T-cell (primary cell): ENCODE data around the gene RARA. TPM values are rescaled to one million over a fixed set of nuclear protein-coding genes. Genes with fewer than 3 reads are reported as not detected.
A peak's percentile ranks its signal among the peaks of the same experiment; 100 is the strongest.

ENCODE experiments used
- ATAC-seq, 4 experiments: fragments of 200-7000 bp in 3 of 4; fragments of 150-1000 bp in 1 of 4; cut with Tn5 transposase; replicated peaks in 1 of 4; 1 replicate in 3 of 4; 2 replicates in 1 of 4; pipeline ENCODE4 v1.10.0; 2021; ENCODE audit warnings: moderate library complexity in 3 of 4, mild to moderate bottlenecking in 2 of 4, moderate number of reproducible peaks in 1 of 4
- CTCF ChIA-PET, 2 donors: fragments of 300-600 bp; sonication (Branson Sonifier 250); formaldehyde crosslinking; loops; one replicate each; lab custom pipeline; 2022; ENCODE audit warnings: antibody characterized with exemption in 2 of 2; lab: Charles Lee
- POLR2A ChIA-PET, 2 donors: fragments of 300-600 bp; sonication (Branson Sonifier 250); formaldehyde crosslinking; loops; one replicate each; lab custom pipeline; 2022; ENCODE audit warnings: antibody characterized with exemption in 2 of 2; lab: Charles Lee
- DNase-seq, 35 experiments: peaks; one replicate each; pipeline versions ENCODE4 v3.0.0 to v3.0.0-alpha.2; 2013 to 2023
- H3K27ac ChIP-seq: one replicate; pipeline ENCODE4 v1.5.1; 2013; ENCODE audit warnings: low read length
- H3K27me3 ChIP-seq, 2 experiments: replicated peaks in 1 of 2; 1 replicate in 1 of 2; 2 replicates in 1 of 2; pipeline versions ENCODE4 v1.6.1 to v1.7.0; 2013; ENCODE audit warnings: low read length in 1 of 2, mixed read lengths in 1 of 2; ENCODE audit not compliant: control insufficient read depth in 2 of 2, insufficient read depth in 2 of 2; ENCODE audit errors: extremely low read depth in 1 of 2
- H3K36me3 ChIP-seq, 2 donors: 1 replicate in 1 of 2; 2 replicates in 1 of 2; pipeline versions ENCODE4 v1.6.1 to v1.7.0; 2013; ENCODE audit warnings: low read length in 1 of 2; ENCODE audit not compliant: control insufficient read depth in 2 of 2, insufficient read depth in 1 of 2; ENCODE audit errors: extremely low read depth in 1 of 2
- H3K4me1 ChIP-seq, 2 experiments: 1 replicate in 1 of 2; 2 replicates in 1 of 2; pipeline versions ENCODE4 v1.6.1 to v1.7.0; 2013; ENCODE audit warnings: low read length in 2 of 2, mixed read lengths in 1 of 2; ENCODE audit not compliant: insufficient read depth in 2 of 2, control insufficient read depth in 1 of 2; ENCODE audit errors: extremely low read depth in 1 of 2
- H3K4me3 ChIP-seq, 2 donors: 1 replicate in 1 of 2; 2 replicates in 1 of 2; pipeline versions ENCODE4 v1.5.1 to v1.7.0; 2013; ENCODE audit warnings: mild to moderate bottlenecking in 2 of 2, low read length in 1 of 2, moderate library complexity in 1 of 2; ENCODE audit not compliant: control insufficient read depth in 1 of 2; ENCODE audit errors: extremely low read depth in 1 of 2
- H3K9me3 ChIP-seq: 2 replicates; pipeline ENCODE4 v1.7.0; 2013
- H3K27ac Mint-ChIP-seq, 2 donors: one replicate each; pipeline ENCODE4 v1.8.0; 2020 to 2021; ENCODE audit warnings: mild to moderate bottlenecking in 2 of 2, mixed read lengths in 2 of 2
- H3K27me3 Mint-ChIP-seq, 2 donors: one replicate each; pipeline ENCODE4 v1.8.0; 2021 to 2022; ENCODE audit warnings: mixed read lengths in 2 of 2
- H3K36me3 Mint-ChIP-seq: one replicate; pipeline ENCODE4 v1.8.0; 2021; ENCODE audit warnings: mixed read lengths
- H3K4me1 Mint-ChIP-seq, 3 donors: one replicate each; pipeline ENCODE4 v1.8.0; 2020 to 2022; ENCODE audit warnings: mixed read lengths in 3 of 3, mild to moderate bottlenecking in 1 of 3
- H3K4me3 Mint-ChIP-seq, 3 donors: one replicate each; pipeline ENCODE4 v1.8.0; 2020 to 2022; ENCODE audit warnings: mild to moderate bottlenecking in 3 of 3, mixed read lengths in 3 of 3, moderate library complexity in 3 of 3
- H3K9me3 Mint-ChIP-seq, 3 donors: one replicate each; pipeline ENCODE4 v1.8.0; 2020 to 2022; ENCODE audit warnings: mixed read lengths in 3 of 3
- WGBS: methylation state at CpG from one replicate; pipeline ENCODE4 v1.1.5; 2013; ENCODE audit warnings: missing lambda C conversion rate; ENCODE audit not compliant: insufficient coverage; 5-methylcytosine and 5-hydroxymethylcytosine counted together
- total RNA-seq, 35 experiments: library from RNA in 6 of 35; stranded (reverse) in 6 of 35; fragments of 120-200 nt in 1 of 35; gene quantifications; one replicate each; pipeline versions ENCODE4 v1.2.1 to v1.2.4 and lab custom pipeline; 2013 to 2026

RARA gene
- total RNA-seq, 5 donors from 2014 or later (not counting 1 experiment from before 2014, with no cell fraction given), result 46.8 to 90.7 (median 69.1) TPM

DNA sequence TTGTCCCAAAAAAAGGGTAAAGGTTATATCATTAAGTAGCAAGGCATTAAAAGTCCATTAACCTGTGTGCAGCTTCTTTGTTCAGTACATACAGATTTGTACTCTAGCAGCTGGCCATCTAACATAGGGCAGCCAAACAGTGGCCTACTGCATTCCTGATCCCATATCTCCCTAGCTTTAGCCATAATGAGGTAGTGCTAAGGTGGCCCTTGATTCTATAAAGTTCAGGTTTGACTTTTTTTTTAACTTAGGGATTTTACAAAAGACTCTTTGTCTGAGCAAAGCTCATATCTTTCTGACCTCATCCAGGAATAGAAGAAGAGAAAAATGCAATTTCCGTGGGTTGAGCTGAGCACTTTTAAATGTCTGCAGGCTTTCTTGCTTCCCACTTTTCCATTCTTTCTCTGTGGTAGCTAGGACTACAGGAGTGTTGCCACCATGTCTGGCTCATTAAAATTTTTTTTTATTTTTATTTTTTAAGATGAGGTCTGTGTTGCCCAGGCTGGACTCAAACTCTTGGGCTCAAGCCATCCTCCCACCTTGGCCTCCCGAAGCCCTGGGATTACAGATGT, 40.8 kb upstream of the RARA start:
- no CpG with 5 or more reads among the region's 2 CpGs for WGBS
- Mint-ChIP-seq H3K27me3 (no peaks in the 10 kb centered on the region), H3K27ac (no peak overlapping the region), H3K4me3 (no peak overlapping the region), H3K36me3 (peaks cover 16% of the 10 kb centered on the region), H3K4me1 (peaks cover 0 to 5% (median 0%) of the 10 kb centered on the region in 3 donors), H3K9me3 (no peaks in the 10 kb centered on the region)
- H3K27ac ChIP-seq, result no peak overlapping the region
- DNase-seq (no peak), ATAC-seq (no peak)
- ChIA-PET CTCF (no interaction called here), POLR2A (no interaction called here)
- H3K9me3 ChIP-seq, result no peaks in the 10 kb centered on the region
- H3K36me3 ChIP-seq, result peaks cover 8 to 73% of the 10 kb centered on the region in 2 donors
- H3K4me1 ChIP-seq, result no peaks in the 10 kb centered on the region
- H3K4me3 ChIP-seq, result no peak overlapping the region
- H3K27me3 ChIP-seq, result no peaks in the 10 kb centered on the region

DNA sequence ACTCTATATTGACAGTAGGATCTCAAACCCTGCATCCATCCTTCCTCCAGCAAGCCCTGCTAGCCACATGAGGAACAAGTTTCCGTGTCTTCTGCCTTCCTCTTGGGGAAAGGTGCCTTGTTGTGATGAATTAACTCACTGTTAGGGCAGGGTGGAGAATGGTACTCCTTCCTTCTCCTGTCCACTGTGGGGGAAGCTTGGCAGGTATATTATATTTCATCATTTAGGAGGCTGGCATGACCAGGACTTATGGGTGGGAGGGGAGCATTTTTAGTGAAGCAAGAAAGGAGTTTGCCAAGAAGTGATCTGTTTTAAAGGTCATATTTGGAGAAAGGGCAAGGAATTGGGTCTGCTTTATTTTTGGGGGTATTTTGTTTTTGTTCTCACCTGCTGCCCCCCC, 30.6 kb upstream of the RARA start:
- Mint-ChIP-seq H3K27me3 (no peaks in the 10 kb centered on the region), H3K9me3 (no peaks in the 10 kb centered on the region), H3K27ac (peak overlapping the region; percentile 36 to 39), H3K36me3 (peaks cover 60% of the 10 kb centered on the region), H3K4me3 (no peak overlapping the region), H3K4me1 (peaks cover 0 to 18% (median 5%) of the 10 kb centered on the region in 3 donors)
- Histone ChIP-seq H3K27me3 (no peaks in the 10 kb centered on the region), H3K4me1 (peaks cover 0 to 7% of the 10 kb centered on the region in 2 experiments), H3K9me3 (no peaks in the 10 kb centered on the region), H3K36me3 (peaks cover 12 to 74% of the 10 kb centered on the region in 2 donors), H3K4me3 (no peak overlapping the region), H3K27ac (no peak overlapping the region)
- WGBS, result no CpG with 5 or more reads among the region's 1 CpG
- no peak for DNase-seq
- ChIA-PET POLR2A (no interaction called here), CTCF (no interaction called here)
- ATAC-seq, result no peak

DNA sequence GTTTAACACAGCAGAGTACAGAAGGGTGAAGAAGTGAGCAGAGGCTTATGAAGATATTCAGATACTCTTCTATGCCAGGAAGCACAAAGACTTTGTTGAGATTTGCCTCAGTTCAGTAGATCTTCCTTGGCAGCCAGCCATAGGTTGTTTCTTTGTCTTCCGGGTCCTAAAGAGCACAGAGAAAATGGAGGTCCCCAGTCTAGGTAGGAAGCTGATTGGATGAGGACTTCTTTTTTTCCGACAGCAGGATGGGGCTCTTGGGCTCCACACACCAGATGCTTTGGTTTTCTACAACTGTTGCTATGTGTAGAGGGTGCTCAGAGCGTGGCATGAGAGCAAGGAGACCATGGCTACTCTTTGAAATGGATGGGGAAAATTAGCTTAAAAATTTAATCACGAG, 29.6 kb upstream of the RARA start:
- peaks cover 54% of the 10 kb centered on the region for H3K36me3 Mint-ChIP-seq
- H3K27me3 Mint-ChIP-seq, result no peaks in the 10 kb centered on the region
- ATAC-seq, result no peak
- Histone ChIP-seq H3K27ac (no peak overlapping the region), H3K4me3 (no peak overlapping the region), H3K4me1 (peaks cover 0 to 8% of the 10 kb centered on the region in 2 experiments), H3K27me3 (no peaks in the 10 kb centered on the region), H3K36me3 (peaks cover 10 to 66% of the 10 kb centered on the region in 2 donors), H3K9me3 (no peaks in the 10 kb centered on the region)
- WGBS, result 100% methylated on average over 3 of the region's 4 CpGs
- H3K9me3 Mint-ChIP-seq, result no peaks in the 10 kb centered on the region
- no peak overlapping the region for H3K27ac Mint-ChIP-seq
- ChIA-PET POLR2A (interaction anchor here (0.5 to 0.6 kb wide), 2 partner anchors 13 to 38 kb away, joined by 3 to 6 read pairs; no protein-coding TSS in a partner anchor), CTCF (interaction anchor here in 1 of 2 donors (0.6 kb wide), 1 partner anchor 12 kb away, joined by 4 read pairs; no protein-coding TSS in a partner anchor)
- no peak overlapping the region for H3K4me3 Mint-ChIP-seq
- H3K4me1 Mint-ChIP-seq, result peaks cover 9 to 28% (median 15%) of the 10 kb centered on the region in 3 donors
- DNase-seq, result no peak

DNA sequence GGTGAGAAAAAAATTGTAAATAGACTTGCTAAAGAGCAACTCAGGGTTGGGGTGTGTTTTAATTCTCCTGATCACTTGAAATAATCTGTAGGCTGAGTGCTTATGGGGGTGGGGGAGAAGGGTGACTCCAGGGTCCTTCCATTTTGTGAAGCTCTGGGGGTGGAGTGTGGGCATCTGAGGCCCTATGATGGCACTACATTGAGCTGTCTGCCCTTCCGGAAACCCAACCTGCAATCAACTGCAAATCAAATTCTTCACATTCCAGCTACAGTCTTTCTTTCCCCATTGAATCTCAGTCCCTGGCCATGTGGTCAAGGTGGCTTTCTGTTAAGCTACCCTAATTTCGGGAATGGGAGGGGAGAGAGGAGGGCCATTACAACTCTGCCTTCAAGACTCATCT, 27.3 kb upstream of the RARA start:
- WGBS, result no CpG with 5 or more reads among the region's 2 CpGs
- POLR2A ChIA-PET, result interaction anchor here in 1 of 2 donors (0.6 kb wide), 1 partner anchor 133 kb away, joined by 6 read pairs; no protein-coding TSS in a partner anchor
- H3K27ac Mint-ChIP-seq, result peak overlapping the region; percentile 62
- H3K9me3 Mint-ChIP-seq, result no peaks in the 10 kb centered on the region
- Histone ChIP-seq H3K27ac (no peak overlapping the region), H3K36me3 (peaks cover 3 to 49% of the 10 kb centered on the region in 2 donors), H3K4me3 (no peak overlapping the region), H3K9me3 (no peaks in the 10 kb centered on the region), H3K4me1 (peaks cover 0 to 8% of the 10 kb centered on the region in 2 experiments), H3K27me3 (no peaks in the 10 kb centered on the region)
- peaks cover 42% of the 10 kb centered on the region for H3K36me3 Mint-ChIP-seq
- H3K4me1 Mint-ChIP-seq, result peaks cover 9 to 32% (median 17%) of the 10 kb centered on the region in 3 donors
- ATAC-seq (no peak), DNase-seq (peak in 1 of 35 experiments; percentile 17)
- CTCF ChIA-PET, result interaction anchor here in 1 of 2 donors (0.7 kb wide), 1 partner anchor 201 kb away, joined by 6 read pairs; no protein-coding TSS in a partner anchor
- no peaks in the 10 kb centered on the region for H3K27me3 Mint-ChIP-seq
- H3K4me3 Mint-ChIP-seq, result no peak overlapping the region

DNA sequence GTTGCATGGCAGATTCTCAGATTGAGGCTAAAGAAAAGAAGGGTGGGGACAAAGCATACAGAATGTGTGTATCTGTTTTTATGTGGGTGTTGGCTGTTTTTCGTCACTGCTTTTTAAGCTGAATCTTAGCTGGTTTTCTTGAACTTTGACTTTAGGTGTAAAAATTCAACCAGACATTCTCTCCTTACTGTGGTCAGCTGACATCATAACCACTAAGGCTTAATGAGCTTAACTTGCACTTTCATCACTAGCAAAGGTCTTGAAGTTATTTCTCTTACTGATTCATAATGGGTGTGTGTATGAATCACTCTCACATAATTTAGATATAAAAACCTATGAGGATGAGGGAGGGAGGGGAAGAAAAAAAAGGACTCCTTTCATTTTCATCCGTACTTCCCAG, 25.3 kb upstream of the RARA start:
- Mint-ChIP-seq H3K4me3 (no peak overlapping the region), H3K27me3 (no peaks in the 10 kb centered on the region), H3K4me1 (peaks cover 23 to 44% (median 29%) of the 10 kb centered on the region in 3 donors), H3K36me3 (peaks cover 27% of the 10 kb centered on the region), H3K27ac (peak overlapping the region; percentile 83 to 86), H3K9me3 (no peaks in the 10 kb centered on the region)
- Histone ChIP-seq H3K4me1 (peaks cover 2 to 22% of the 10 kb centered on the region in 2 experiments), H3K4me3 (no peak overlapping the region), H3K27ac (peak overlapping the region; percentile 50), H3K27me3 (no peaks in the 10 kb centered on the region), H3K9me3 (no peaks in the 10 kb centered on the region), H3K36me3 (peaks cover 3 to 33% of the 10 kb centered on the region in 2 donors)
- ATAC-seq (peak in 1 of 4 experiments; percentile 10), DNase-seq (peak in 1 of 35 experiments; percentile 65)
- WGBS, result no CpG with 5 or more reads among the region's 2 CpGs
- ChIA-PET CTCF (interaction anchor here in 1 of 2 donors (0.7 to 1.2 kb wide), 3 partner anchors 65 to 172 kb away, joined by 4 to 8 read pairs (median 4); partner anchors contain the start of gene WIPF2), POLR2A (interaction anchor here in 1 of 2 donors (0.6 kb wide), 1 partner anchor 678 kb away, joined by 6 read pairs; no protein-coding TSS in a partner anchor)

DNA sequence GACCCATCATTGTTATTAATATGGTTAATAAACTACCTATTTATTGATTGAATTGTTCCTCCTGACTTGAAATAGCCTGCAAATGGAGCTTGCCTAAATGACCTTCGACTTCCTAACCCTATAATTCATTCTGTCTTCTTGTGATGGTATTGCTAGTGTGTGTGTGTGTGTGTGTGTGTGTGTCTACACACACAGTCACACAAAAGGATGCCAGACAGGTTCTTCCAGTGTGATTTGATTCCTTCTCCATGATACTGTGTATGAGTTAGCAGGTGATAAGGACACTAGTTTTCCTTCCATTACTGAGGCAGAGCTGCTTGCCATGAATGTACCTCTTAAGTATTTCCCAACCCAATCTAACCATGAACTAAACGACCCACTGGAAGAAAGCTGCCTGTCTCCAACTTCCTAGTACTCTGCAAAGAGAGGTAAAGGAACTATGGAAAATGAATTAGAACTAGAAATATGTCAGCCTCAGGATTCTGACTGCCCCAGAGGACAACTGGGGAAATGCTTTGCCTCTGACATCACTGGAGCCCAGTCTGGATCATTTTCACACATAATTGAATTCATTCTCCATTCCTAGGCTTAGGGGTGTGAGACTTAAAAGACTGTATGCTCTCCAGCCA, 24.8 kb upstream of the RARA start:
- H3K36me3 Mint-ChIP-seq, result peaks cover 27% of the 10 kb centered on the region
- H3K4me1 ChIP-seq, result peaks cover 3 to 24% of the 10 kb centered on the region in 2 experiments
- no peaks in the 10 kb centered on the region for H3K9me3 Mint-ChIP-seq
- no peaks in the 10 kb centered on the region for H3K9me3 ChIP-seq
- H3K4me3 ChIP-seq, result no peak overlapping the region
- no peak for ATAC-seq
- no CpG with 5 or more reads among the region's 2 CpGs for WGBS
- no peaks in the 10 kb centered on the region for H3K27me3 Mint-ChIP-seq
- peaks cover 27 to 47% (median 31%) of the 10 kb centered on the region in 3 donors for H3K4me1 Mint-ChIP-seq
- POLR2A ChIA-PET, result interaction anchor here in 1 of 2 donors (0.6 kb wide), 1 partner anchor 678 kb away, joined by 6 read pairs; no protein-coding TSS in a partner anchor
- CTCF ChIA-PET, result interaction anchor here in 1 of 2 donors (0.7 to 1.1 kb wide), 3 partner anchors 82 to 267 kb away, joined by 3 to 8 read pairs (median 3); no protein-coding TSS in a partner anchor
- H3K27ac ChIP-seq, result no peak overlapping the region
- peak overlapping the region; percentile 60 to 86 for H3K27ac Mint-ChIP-seq
- H3K27me3 ChIP-seq, result no peaks in the 10 kb centered on the region
- H3K36me3 ChIP-seq, result peaks cover 3 to 28% of the 10 kb centered on the region in 2 donors
- DNase-seq, result no peak
- no peak overlapping the region for H3K4me3 Mint-ChIP-seq
